GM12878 (cell line): ENCODE results near the gene IL17RB. TPM values are rescaled to one million over a fixed set of nuclear protein-coding genes. Genes with fewer than 3 reads are reported as not detected.

ENCODE experiments used
- ATAC-seq: fragments of 200-7000 bp; cut with Tn5 transposase; 3 replicates; pipeline ENCODE4 v1.9.1; 2020; ENCODE audit warnings: mild to moderate bottlenecking, moderate library complexity
- BruUV-seq: library from RNA; stranded (reverse); fragments of 400-500 nt; replicated peaks from 2 replicates; lab custom pipeline; 2021; lab: Mats Ljungman, UMichigan
- CTCF ChIA-PET: fragments of 300-600 bp; sonication (Branson Sonifier 250); formaldehyde crosslinking; extraction: SDS; loops from one replicate; lab custom pipeline; 2021; ENCODE audit warnings: inconsistent platforms; lab: Yijun Ruan, JAX
- POLR2A ChIA-PET: fragments of 350-600 bp; formaldehyde crosslinking; extraction: SDS; loops from one replicate; lab custom pipeline; 2021; ENCODE audit warnings: inconsistent platforms; lab: Charles Lee
- RAD21 ChIA-PET: fragments of 300-600 bp; sonication (Branson Sonifier 250); formaldehyde crosslinking; loops from one replicate; lab custom pipeline; 2023; ENCODE audit warnings: antibody characterized with exemption; ENCODE audit not compliant: unreplicated experiment; lab: Charles Lee
- SMC1A ChIA-PET: fragments of 300-600 bp; sonication (Branson Sonifier 250); formaldehyde crosslinking; loops from one replicate; lab custom pipeline; 2023; ENCODE audit not compliant: unreplicated experiment, uncharacterized antibody; lab: Charles Lee
- DNase-seq: peaks from one replicate; pipeline ENCODE4 v3.0.0-alpha.2; 2011; ENCODE audit warnings: low read depth, low spot score
- FAIRE-seq: peaks from 3 replicates; lab custom pipeline; 2011; peaks lifted over from hg19 to GRCh38; lab: Jason Lieb, UNC
- H2AFZ ChIP-seq: 2 replicates; pipeline ENCODE4 v1.6.0; 2011; ENCODE audit warnings: low read depth, low read length, control low read depth; ENCODE audit not compliant: control insufficient read depth
- H3K27ac ChIP-seq: 2 replicates; pipeline ENCODE4 v1.5.1; 2011; ENCODE audit warnings: control low read depth; ENCODE audit not compliant: control insufficient read depth, insufficient read depth
- H3K27me3 ChIP-seq, 2 experiments: replicated peaks in 1 of 2; 2 replicates each; pipeline versions ENCODE4 v1.6.0 to v1.6.1; 2011; ENCODE audit warnings: low read length in 1 of 2; ENCODE audit not compliant: control insufficient read depth in 2 of 2, insufficient read depth in 2 of 2
- H3K36me3 ChIP-seq, 2 experiments: 2 replicates each; pipeline ENCODE4 v1.5.1; 2011; ENCODE audit warnings: low read length in 1 of 2; ENCODE audit not compliant: control insufficient read depth in 2 of 2, insufficient read depth in 2 of 2
- H3K4me1 ChIP-seq: 2 replicates; pipeline ENCODE4 v1.6.1; 2011; ENCODE audit warnings: mild to moderate bottlenecking, low read length, moderate library complexity, mixed read lengths; ENCODE audit not compliant: control insufficient read depth, insufficient read depth
- H3K4me2 ChIP-seq: 2 replicates; pipeline ENCODE4 v1.6.0; 2011; ENCODE audit warnings: control low read depth; ENCODE audit not compliant: control insufficient read depth, insufficient read depth
- H3K4me3 ChIP-seq: fragments of 200-600 bp; sonication (generic); 2 replicates; pipeline ENCODE4 v1.5.1; 2016
- H3K79me2 ChIP-seq: 2 replicates; pipeline ENCODE4 v1.6.0; 2011; ENCODE audit warnings: low read length; ENCODE audit not compliant: control insufficient read depth, insufficient read depth
- H3K9ac ChIP-seq: 2 replicates; pipeline ENCODE4 v1.8.0; 2011; ENCODE audit warnings: low read length, control low read depth, mixed read lengths; ENCODE audit not compliant: control insufficient read depth, insufficient read depth
- H3K9me3 ChIP-seq: replicated peaks from 3 replicates; pipeline ENCODE4 v1.5.1; 2011; ENCODE audit warnings: mild to moderate bottlenecking, low read length; ENCODE audit not compliant: control insufficient read depth, insufficient read depth
- H4K20me1 ChIP-seq: 2 replicates; pipeline ENCODE4 v1.6.0; 2011; ENCODE audit not compliant: control insufficient read depth, insufficient read depth
- BACH1 ChIP-seq: fragments of 450-650 bp; IDR thresholded peaks from 2 replicates; pipeline ENCODE4 v1.6.1; 2017; ENCODE audit warnings: mild to moderate bottlenecking, borderline replicate concordance
- BRCA1 ChIP-seq: IDR thresholded peaks from 2 replicates; pipeline ENCODE4 v1.6.1; 2011; ENCODE audit warnings: low read depth, low read length, improper control_type of control experiment
- CEBPB ChIP-seq, 2 experiments: fragments of 150-350 bp in 1 of 2; IDR thresholded peaks; 2 replicates each; pipeline ENCODE4 v1.6.1; 2012 to 2014; ENCODE audit warnings: low read depth in 2 of 2, low read length in 2 of 2, borderline replicate concordance in 1 of 2, inconsistent platforms in 1 of 2
- HDAC6 ChIP-seq: fragments of 200-600 bp; sonication (generic); IDR thresholded peaks from one replicate; pipeline ENCODE4 v1.8.0; 2017; ENCODE audit warnings: antibody characterized with exemption; ENCODE audit not compliant: unreplicated experiment
- IKZF2 ChIP-seq, 2 experiments: fragments of 450-650 bp; IDR thresholded peaks; 2 replicates each; pipeline ENCODE4 v1.6.1; 2017; ENCODE audit warnings: mild to moderate bottlenecking in 2 of 2, moderate library complexity in 2 of 2
- KDM1A ChIP-seq: fragments of 200-600 bp; sonication (generic); IDR thresholded peaks from 2 replicates; pipeline ENCODE4 v1.6.1; 2016; ENCODE audit warnings: borderline replicate concordance
- KLF5 ChIP-seq: fragments of 450-650 bp; IDR thresholded peaks from 2 replicates; pipeline ENCODE4 v1.6.1; 2014; ENCODE audit warnings: mild to moderate bottlenecking; ENCODE audit not compliant: partially characterized antibody
- NFYA ChIP-seq: IDR thresholded peaks from 2 replicates; pipeline ENCODE4 v1.6.1; 2011; ENCODE audit warnings: low read depth, mild to moderate bottlenecking, low read length, improper control_type of control experiment, borderline replicate concordance
- RAD51 ChIP-seq: fragments of 450-650 bp; IDR thresholded peaks from 2 replicates; pipeline ENCODE4 v1.6.1; 2016; ENCODE audit warnings: moderate library complexity, mild to moderate bottlenecking, inconsistent platforms
- SP1 ChIP-seq: IDR thresholded peaks from one replicate; pipeline ENCODE4 v1.6.1; 2011; ENCODE audit warnings: low read depth, low read length
- USF2 ChIP-seq: IDR thresholded peaks from 2 replicates; pipeline ENCODE4 v1.6.1; 2011; ENCODE audit warnings: low read depth, low read length, improper control_type of control experiment, borderline replicate concordance
- ZNF687 ChIP-seq: fragments of 450-650 bp; IDR thresholded peaks from 2 replicates; pipeline ENCODE4 v1.6.1; 2017; ENCODE audit warnings: mild to moderate bottlenecking, moderate library complexity
- WGBS: methylation state at CpG from one replicate; pipeline ENCODE4 v1.1.6; 2016; ENCODE audit warnings: low lambda C conversion rate; ENCODE audit not compliant: insufficient replicate concordance, insufficient coverage; ENCODE audit errors: missing lambda C conversion rate; 5-methylcytosine and 5-hydroxymethylcytosine counted together
- in situ Hi-C: fragments of 300-500 bp; cut with MboI; formaldehyde crosslinking; loops from 9 replicates; pipeline ENCODE4 v1.14.3; 2018; ENCODE audit warnings: mixed read lengths
- intact Hi-C: fragments of 100-400 bp; cut with micrococcal nuclease; formaldehyde crosslinking; loops from one replicate; pipeline ENCODE4 v1.14.2; 2022; ENCODE audit not compliant: unreplicated experiment
- polyA plus RNA-seq, 11 experiments: library from polyadenylated mRNA; depleted of rRNA in 4 of 11; unstranded in 6 of 11; stranded (reverse) in 5 of 11; fragments of >200 nt; fragmentation: Nextera tagmentation in 4 of 11; fragmentation: Illumina TruSeq in 1 of 11; extraction: Ambion mirVana in 4 of 11; extraction: Trizol in 1 of 11; gene quantifications; 1 replicate in 1 of 11; 2 replicates in 10 of 11; pipeline versions ENCODE4 v1.2.1 to v1.2.3, GENCODE V29; 2011 to 2016; ENCODE audit warnings: inconsistent platforms in 2 of 11, missing spikeins in 2 of 11, low read depth in 1 of 11
- total RNA-seq, 4 experiments: library from RNA; depleted of rRNA in 3 of 4; stranded (reverse); fragments of >200 nt in 3 of 4; fragmentation: Illumina TruSeq in 1 of 4; extraction: Trizol in 1 of 4; gene quantifications; 2 replicates each; pipeline versions ENCODE4 v1.2.1 to v1.2.3, GENCODE V29; 2013 to 2021

IL17RB gene
- total and polyA plus RNA-seq, 10 of the 15 experiments (the other 5 are each of a cell fraction or from before 2014, with no cell fraction given), result 1.9 to 17.2 (median 2.9) TPM

GRCh38 chr3:53815651-53816050, 30.7 kb upstream of the IL17RB start:
- Histone ChIP-seq H3K4me3 (no peak overlapping the region), H4K20me1 (no peaks in the 10 kb centered on the region), H3K9ac (no peak overlapping the region), H3K4me1 (no peaks in the 10 kb centered on the region), H3K27me3 (no peaks in the 10 kb centered on the region), H3K36me3 (peaks cover 4% of the 10 kb centered on the region in 2 experiments; a peak in 3 of 4 replicates), H3K4me2 (no peak overlapping the region), H3K9me3 (no peaks in the 10 kb centered on the region), H2AFZ (no peak overlapping the region), H3K27ac (no peak overlapping the region), H3K79me2 (no peaks in the 10 kb centered on the region)
- in situ Hi-C loops, result no loop called here
- TSS peak; percentile 52 for BruUV-seq
- ChIA-PET CTCF (no interaction called here), POLR2A (interaction anchor here (0.7 kb wide), 1 partner anchor 11 kb away, joined by 3 read pairs; no protein-coding TSS in a partner anchor), SMC1A (interaction anchor here (1.1 kb wide), 1 partner anchor 8 kb away, joined by 3 read pairs; no protein-coding TSS in a partner anchor), RAD21 (no interaction called here)
- 55% methylated on average over 7 of the region's 7 CpGs for WGBS
- TF ChIP-seq KDM1A, result no peak
- no peak for DNase-seq
- no peak for FAIRE-seq
- no peak for ATAC-seq
- intact Hi-C loops, result no loop called here

DNA sequence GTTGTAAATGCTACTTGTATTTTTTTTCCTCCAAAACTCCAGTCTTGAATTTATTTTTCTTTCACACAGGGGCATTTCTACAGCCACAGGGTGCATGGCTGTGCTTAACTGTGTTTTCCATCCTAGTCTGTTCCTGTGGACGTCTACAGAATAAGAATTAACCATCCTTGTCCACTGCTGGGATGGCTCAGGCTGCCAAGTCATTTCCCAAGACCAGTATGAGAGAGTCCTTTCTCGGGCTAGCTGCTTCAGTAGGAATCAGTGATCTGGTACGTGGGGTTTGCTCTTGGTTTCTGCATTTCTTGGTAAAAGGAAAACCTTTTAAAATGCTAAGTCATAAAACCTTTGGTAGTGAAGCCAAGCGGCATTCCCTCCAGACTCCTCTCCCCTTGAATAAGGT, 29.9 kb upstream of the IL17RB start:
- CTCF ChIA-PET, result no interaction called here
- no peak for DNase-seq
- Histone ChIP-seq H3K9ac (no peak overlapping the region), H3K36me3 (peaks cover 4% of the 10 kb centered on the region in 2 experiments; a peak in 3 of 4 replicates), H3K27ac (no peak overlapping the region), H2AFZ (no peak overlapping the region), H3K27me3 (no peaks in the 10 kb centered on the region), H4K20me1 (no peaks in the 10 kb centered on the region), H3K79me2 (no peaks in the 10 kb centered on the region), H3K4me3 (no peak overlapping the region), H3K4me2 (no peak overlapping the region), H3K4me1 (no peaks in the 10 kb centered on the region), H3K9me3 (no peaks in the 10 kb centered on the region)
- WGBS, result 1% methylated on average over 4 of the region's 4 CpGs
- SMC1A ChIA-PET, result interaction anchor here (0.6 to 1.1 kb wide), 2 partner anchors 9 to 12 kb away, joined by 3 read pairs; no protein-coding TSS in a partner anchor
- RAD21 ChIA-PET, result no interaction called here
- no peak for FAIRE-seq
- POLR2A ChIA-PET, result interaction anchor here (0.7 kb wide), 1 partner anchor 41 kb away, joined by 6 read pairs; no protein-coding TSS in a partner anchor
- intact Hi-C loops, result no loop called here
- no peak for ATAC-seq
- no TSS peak for BruUV-seq
- TF ChIP-seq NFYA (no peak), IKZF2 (IDR thresholded peaks at IDR 0.05) (no peak), SP1 (no peak), USF2 (no peak), BACH1 (no peak), BRCA1 (no peak), HDAC6 (no peak), KLF5 (no peak), ZNF687 (no peak), CEBPB (IDR thresholded peaks at IDR 0.05; ENCODE audit: borderline replicate concordance in 1 of 2, low read depth in 2 of 2, low read length in 2 of 2) (no peak), RAD51 (no peak)
- in situ Hi-C loops, result no loop called here
